A549 (cell line): Measurements from ENCODE around the gene MINDY4. TPM values are rescaled to one million over a fixed set of nuclear protein-coding genes. Genes with fewer than 3 reads are reported as not detected.

Source experiments
- ATAC-seq, 2 experiments: fragments of 200-7000 bp in 1 of 2; fragments of >200 bp in 1 of 2; cut with Nextera tagmentation in 1 of 2; cut with Tn5 transposase in 1 of 2; 3 replicates each; pipeline versions ENCODE4 v1.8.0 to v1.9.1; 2018 to 2020; ENCODE audit warnings: mild to moderate bottlenecking in 1 of 2, moderate library complexity in 1 of 2
- CTCF ChIA-PET: fragments of 300-600 bp; sonication (Branson Sonifier 250); formaldehyde crosslinking; extraction: SDS; loops from one replicate; lab custom pipeline; 2021; ENCODE audit warnings: antibody characterized with exemption, inconsistent platforms; lab: Yijun Ruan, JAX
- POLR2A ChIA-PET: fragments of 350-600 bp; formaldehyde crosslinking; extraction: SDS; loops from one replicate; lab custom pipeline; 2021; ENCODE audit warnings: antibody characterized with exemption, inconsistent platforms; lab: Yijun Ruan, JAX
- DNase-seq, 2 experiments: peaks; one replicate each; pipeline versions ENCODE4 v3.0.0 to v3.0.0-alpha.2; 2011 to 2016; ENCODE audit warnings: low read depth in 1 of 2, low spot score in 1 of 2
- FAIRE-seq: peaks from 2 replicates; lab custom pipeline; 2011; peaks lifted over from hg19 to GRCh38; lab: Jason Lieb, UNC
- H3K27ac ChIP-seq, 2 experiments: fragments of >200 bp; sonication (Bioruptor Twin); formaldehyde crosslinking; 3 replicates each; pipeline ENCODE4 v1.5.1; 2016 to 2017
- H3K4me1 ChIP-seq: fragments of >200 bp; sonication (Bioruptor Twin); formaldehyde crosslinking; 3 replicates; pipeline ENCODE4 v1.6.1; 2016
- H3K4me2 ChIP-seq: fragments of >200 bp; sonication (Bioruptor Twin); formaldehyde crosslinking; 3 replicates; pipeline ENCODE4 v1.6.1; 2016
- H3K4me3 ChIP-seq: fragments of >200 bp; sonication (Bioruptor Twin); formaldehyde crosslinking; 3 replicates; pipeline ENCODE4 v1.5.1; 2016
- H3K9me3 ChIP-seq: fragments of >200 bp; sonication (Bioruptor Twin); formaldehyde crosslinking; 3 replicates; pipeline ENCODE4 v1.6.1; 2016
- CBX2 ChIP-seq: fragments of 200-600 bp; sonication (generic); IDR thresholded peaks from 2 replicates; pipeline ENCODE4 v1.6.1; 2016; ENCODE audit warnings: low read depth, mild to moderate bottlenecking, borderline replicate concordance
- CTCF ChIP-seq: fragments of >200 bp; sonication (Bioruptor Twin); formaldehyde crosslinking; IDR thresholded peaks from 3 replicates; pipeline ENCODE4 v1.5.1; 2016
- EHF ChIP-seq: fragments of 250-450 bp; sonication (Bioruptor Pico); IDR thresholded peaks from 2 replicates; pipeline ENCODE4 v1.5.0; 2020; ENCODE audit warnings: mild to moderate bottlenecking
- EHMT2 ChIP-seq: fragments of 200-600 bp; sonication (generic); IDR thresholded peaks from 2 replicates; pipeline ENCODE4 v1.6.1; 2016; ENCODE audit warnings: antibody characterized with exemption, low read depth, mild to moderate bottlenecking, moderate library complexity
- EP300 ChIP-seq, 2 experiments: fragments of >200 bp; sonication (Bioruptor Twin); formaldehyde crosslinking; IDR thresholded peaks; 2 replicates in 1 of 2; 3 replicates in 1 of 2; pipeline ENCODE4 v1.6.1; 2016 to 2017
- GATA3 ChIP-seq: IDR thresholded peaks from 2 replicates; pipeline ENCODE4 v1.6.1; 2012; ENCODE audit warnings: borderline replicate concordance
- HEYL ChIP-seq: fragments of 250-450 bp; sonication (Bioruptor Pico); IDR thresholded peaks from 2 replicates; pipeline ENCODE4 v1.8.0; 2021; ENCODE audit warnings: mild to moderate bottlenecking, moderate library complexity
- HOXA7 ChIP-seq: fragments of 250-450 bp; sonication (Bioruptor Pico); IDR thresholded peaks from 2 replicates; pipeline ENCODE4 v1.5.0; 2020; ENCODE audit warnings: mild to moderate bottlenecking, moderate library complexity
- HOXB13 ChIP-seq: fragments of 250-450 bp; sonication (Bioruptor Pico); IDR thresholded peaks from 2 replicates; pipeline ENCODE4 v1.5.0; 2020; ENCODE audit warnings: low read depth, mild to moderate bottlenecking, moderate library complexity
- JUNB ChIP-seq: fragments of >200 bp; sonication (Bioruptor Twin); formaldehyde crosslinking; IDR thresholded peaks from 2 replicates; pipeline ENCODE4 v1.6.1; 2016
- KDM5A ChIP-seq: fragments of 200-600 bp; sonication (generic); IDR thresholded peaks from 2 replicates; pipeline ENCODE4 v1.6.1; 2016; ENCODE audit warnings: antibody characterized with exemption, mild to moderate bottlenecking
- MAFK ChIP-seq: fragments of 450-650 bp; IDR thresholded peaks from 2 replicates; pipeline ENCODE4 v1.6.1; 2014; ENCODE audit not compliant: partially characterized antibody
- NFE2L2 ChIP-seq: fragments of 150-350 bp; conservative IDR thresholded peaks from 2 replicates; pipeline ENCODE4 v1.6.1; 2014; ENCODE audit warnings: low read length
- NPAS2 ChIP-seq: fragments of 250-450 bp; sonication (Bioruptor Pico); IDR thresholded peaks from 2 replicates; pipeline ENCODE4 v1.8.0; 2022; ENCODE audit warnings: mild to moderate bottlenecking, moderate library complexity, borderline replicate concordance
- POLR2A ChIP-seq: IDR thresholded peaks from 2 replicates; pipeline ENCODE4 v1.6.1; 2012; ENCODE audit warnings: mild to moderate bottlenecking, low read length
- POLR2AphosphoS2 ChIP-seq: conservative IDR thresholded peaks from 2 replicates; pipeline ENCODE4 v1.6.1; 2012; ENCODE audit warnings: low read length, improper control_type of control experiment, inconsistent platforms
- RFX5 ChIP-seq: fragments of 450-650 bp; IDR thresholded peaks from 2 replicates; pipeline ENCODE4 v1.7.1; 2014; ENCODE audit warnings: antibody characterized with exemption, mild to moderate bottlenecking, moderate library complexity
- RNF2 ChIP-seq: fragments of 200-600 bp; sonication (generic); IDR thresholded peaks from 2 replicates; pipeline ENCODE4 v1.6.1; 2016; ENCODE audit warnings: low read depth, mild to moderate bottlenecking, antibody characterized with exemption, moderate library complexity, borderline replicate concordance
- SMC3 ChIP-seq: fragments of >200 bp; sonication (Bioruptor Twin); formaldehyde crosslinking; IDR thresholded peaks from 3 replicates; pipeline ENCODE4 v1.6.1; 2018; ENCODE audit warnings: inconsistent platforms
- SREBF2 ChIP-seq: fragments of 450-650 bp; IDR thresholded peaks from 2 replicates; pipeline ENCODE4 v1.6.1; 2014; ENCODE audit warnings: mild to moderate bottlenecking, moderate library complexity
- TFCP2L1 ChIP-seq: fragments of 250-450 bp; sonication (Bioruptor Pico); IDR thresholded peaks from 2 replicates; pipeline ENCODE4 v1.5.0; 2021; ENCODE audit warnings: mild to moderate bottlenecking
- USF2 ChIP-seq: fragments of 450-650 bp; IDR thresholded peaks from 2 replicates; pipeline ENCODE4 v1.6.1; 2014; ENCODE audit warnings: antibody characterized with exemption
- WGBS: methylation state at CpG from one replicate; pipeline ENCODE4 v1.1.6; 2017; ENCODE audit errors: missing lambda C conversion rate; 5-methylcytosine and 5-hydroxymethylcytosine counted together
- polyA plus RNA-seq, 4 experiments: library from polyadenylated mRNA; depleted of rRNA in 3 of 4; stranded (reverse); fragments of >200 nt; fragmentation: RNase III in 1 of 4; extraction: RNeasy Plus Mini Kit Qiagen cat#74134 plus additional on column Dnase treatment in 1 of 4; gene quantifications; 2 replicates in 3 of 4; 3 replicates in 1 of 4; pipeline ENCODE4 v1.2.3, GENCODE V29; 2011 to 2017
- TF ChIP-seq, protein P1 (sequence below): IDR thresholded peaks from 2 replicates; pipeline ENCODE4 v1.6.1; 2012; ENCODE audit warnings: low read depth, borderline replicate concordance
- TF ChIP-seq, protein P2 (sequence below): fragments of >200 bp; sonication (Bioruptor Twin); formaldehyde crosslinking; IDR thresholded peaks from 2 replicates; pipeline ENCODE4 v1.6.1; 2016

Gene MINDY4
- polyA plus RNA-seq, 2 of the 4 experiments (the other 2 are of a cell fraction) = 1.8 to 3.6 TPM

- TF ChIP-seq NPAS2 (CRISPR knock-in tag) (no peak), GATA3 (no peak), SREBF2 (no peak), MAFK (no peak), RFX5 (no peak), TFCP2L1 (CRISPR knock-in tag) (no peak), SMC3 (no peak)
- TF ChIP-seq, protein P1, sequence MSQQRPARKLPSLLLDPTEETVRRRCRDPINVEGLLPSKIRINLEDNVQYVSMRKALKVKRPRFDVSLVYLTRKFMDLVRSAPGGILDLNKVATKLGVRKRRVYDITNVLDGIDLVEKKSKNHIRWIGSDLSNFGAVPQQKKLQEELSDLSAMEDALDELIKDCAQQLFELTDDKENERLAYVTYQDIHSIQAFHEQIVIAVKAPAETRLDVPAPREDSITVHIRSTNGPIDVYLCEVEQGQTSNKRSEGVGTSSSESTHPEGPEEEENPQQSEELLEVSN = no peak
- TF ChIP-seq, all 56 proteins: peak for 0
- H3K4me1 ChIP-seq = no peaks in the 10 kb centered on the region
- H3K9me3 ChIP-seq = no peaks in the 10 kb centered on the region
- 70% methylated on average over 12 of the region's 12 CpGs for WGBS
- no peak overlapping the region for H3K4me2 ChIP-seq
- H3K27ac ChIP-seq = no peak overlapping the region
- ATAC-seq (no peak), FAIRE-seq (no peak), DNase-seq (no peak)
- POLR2A ChIA-PET = no interaction called here
- no peak overlapping the region for H3K4me3 ChIP-seq
- CTCF ChIA-PET = interaction anchor here (0.6 to 0.9 kb wide), 3 partner anchors 21 to 58 kb away, joined by 3 read pairs; no protein-coding TSS in a partner anchor
These were observed 109.0 kb downstream of the MINDY4 start for GRCh38 chr7:30880125-30880720.

- no peak for ATAC-seq
- 63% methylated on average over 4 of the region's 4 CpGs for WGBS
- no peak for FAIRE-seq
- ChIA-PET POLR2A (no interaction called here), CTCF (interaction anchor here (0.9 kb wide), 1 partner anchor 20 kb away, joined by 3 read pairs; no protein-coding TSS in a partner anchor)
- Histone ChIP-seq H3K27ac (no peak overlapping the region), H3K4me1 (no peaks in the 10 kb centered on the region), H3K9me3 (no peaks in the 10 kb centered on the region)
- no peak for DNase-seq
- TF ChIP-seq HEYL (CRISPR knock-in tag) (no peak), EHF (CRISPR knock-in tag) (no peak), TFCP2L1 (CRISPR knock-in tag) (no peak), JUNB (no peak), NPAS2 (CRISPR knock-in tag) (no peak), KDM5A (no peak), EP300 (IDR thresholded peaks at IDR 0.05) (no peak), NFE2L2 (no peak), CTCF (no peak), USF2 (no peak), HOXA7 (CRISPR knock-in tag) (no peak), EHMT2 (no peak), CBX2 (no peak), POLR2AphosphoS2 (no peak), RNF2 (no peak), POLR2A (no peak), HOXB13 (CRISPR knock-in tag) (no peak)
- TF ChIP-seq, protein P2, sequence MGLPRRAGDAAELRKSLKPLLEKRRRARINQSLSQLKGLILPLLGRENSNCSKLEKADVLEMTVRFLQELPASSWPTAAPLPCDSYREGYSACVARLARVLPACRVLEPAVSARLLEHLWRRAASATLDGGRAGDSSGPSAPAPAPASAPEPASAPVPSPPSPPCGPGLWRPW = no peak
- TF ChIP-seq, all 56 proteins: peak for 0
- Histone ChIP-seq H3K4me2 (no peak overlapping the region), H3K4me3 (no peak overlapping the region)
These were observed 109.7 kb downstream of the MINDY4 start for GRCh38 chr7:30880941-30881340.
